ENCODE data around the gene ACOT12. TPM values are rescaled to one million over a fixed set of nuclear protein-coding genes. Genes with fewer than 3 reads are reported as not detected.

ACOT12 gene
- total RNA-seq, 1 experiment from 2014 or later: not detected

DNA sequence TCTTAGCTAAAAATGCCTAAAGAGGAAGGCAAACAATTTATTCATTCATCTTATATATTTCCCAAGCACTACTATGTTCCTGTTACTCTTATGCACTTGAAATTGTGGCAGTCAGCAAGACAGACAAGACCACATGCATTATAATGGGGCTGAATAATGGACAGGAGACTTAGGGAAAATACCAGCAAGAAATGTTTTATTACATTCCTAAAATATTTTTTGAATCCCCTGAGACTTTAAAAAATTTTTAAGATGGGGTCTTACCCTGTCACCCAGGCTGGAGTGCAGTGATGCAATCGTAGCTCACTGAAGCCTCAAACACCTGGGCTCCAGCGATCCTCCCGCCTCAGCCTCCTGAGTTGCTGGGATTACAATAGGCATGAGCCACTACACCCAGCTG is 79.4 kb downstream of the ACOT12 start:
- ChIA-PET POLR2A (ENCODE audit: unreplicated experiment) (no interaction called here), CTCF (interaction anchor here (1.2 kb wide), 1 partner anchor 15 kb away, joined by 3 read pairs; no protein-coding TSS in a partner anchor)
- DNase-seq (no peak), ATAC-seq (no peak)
- no TSS peak for BruUV-seq (replicated peaks)
- H3K4me2 ChIP-seq (ENCODE audit: low read length): no peak overlapping the region
- H4K20me1 ChIP-seq (ENCODE audit: low read length): no peaks in the 10 kb centered on the region
- no peaks in the 10 kb centered on the region for H3K9me3 ChIP-seq (ENCODE audit: low read length)
- intact Hi-C loops (cut with micrococcal nuclease): no loop called here
- H3K27ac ChIP-seq (ENCODE audit: low read length): no peak overlapping the region
- H3K36me3 ChIP-seq (ENCODE audit: low read depth, low read length): peaks cover 5% of the 10 kb centered on the region; the same call in 1 of the 2 replicates
- TF ChIP-seq EZH2phosphoT487 (IDR thresholded peaks at IDR 0.05; ENCODE audit: borderline replicate concordance, low read length) (no peak), EZH2 (IDR thresholded peaks at IDR 0.05; ENCODE audit: low read length, unreplicated experiment) (no peak)
- TF ChIP-seq, protein P1, sequence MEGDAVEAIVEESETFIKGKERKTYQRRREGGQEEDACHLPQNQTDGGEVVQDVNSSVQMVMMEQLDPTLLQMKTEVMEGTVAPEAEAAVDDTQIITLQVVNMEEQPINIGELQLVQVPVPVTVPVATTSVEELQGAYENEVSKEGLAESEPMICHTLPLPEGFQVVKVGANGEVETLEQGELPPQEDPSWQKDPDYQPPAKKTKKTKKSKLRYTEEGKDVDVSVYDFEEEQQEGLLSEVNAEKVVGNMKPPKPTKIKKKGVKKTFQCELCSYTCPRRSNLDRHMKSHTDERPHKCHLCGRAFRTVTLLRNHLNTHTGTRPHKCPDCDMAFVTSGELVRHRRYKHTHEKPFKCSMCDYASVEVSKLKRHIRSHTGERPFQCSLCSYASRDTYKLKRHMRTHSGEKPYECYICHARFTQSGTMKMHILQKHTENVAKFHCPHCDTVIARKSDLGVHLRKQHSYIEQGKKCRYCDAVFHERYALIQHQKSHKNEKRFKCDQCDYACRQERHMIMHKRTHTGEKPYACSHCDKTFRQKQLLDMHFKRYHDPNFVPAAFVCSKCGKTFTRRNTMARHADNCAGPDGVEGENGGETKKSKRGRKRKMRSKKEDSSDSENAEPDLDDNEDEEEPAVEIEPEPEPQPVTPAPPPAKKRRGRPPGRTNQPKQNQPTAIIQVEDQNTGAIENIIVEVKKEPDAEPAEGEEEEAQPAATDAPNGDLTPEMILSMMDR (conservative IDR thresholded peaks at IDR 0.05; ENCODE audit: low read depth, low read length): no peak
- no peaks in the 10 kb centered on the region for H3K79me2 ChIP-seq (ENCODE audit: low read length)
- H3K9me2 ChIP-seq (replicated peaks; ENCODE audit: low read length): no peaks in the 10 kb centered on the region
- no peaks in the 10 kb centered on the region for H3K27me3 ChIP-seq (ENCODE audit: low read length)
- no peak overlapping the region for H2AFZ ChIP-seq (ENCODE audit: low read length)
- no peaks in the 10 kb centered on the region for H3K4me1 ChIP-seq (ENCODE audit: insufficient read depth, low read length)
- H3K4me3 ChIP-seq (ENCODE audit: low read length): no peak overlapping the region
- H3K9ac ChIP-seq (ENCODE audit: low read length): no peak overlapping the region
- H3F3A ChIP-seq (ENCODE audit: low read length, unreplicated experiment): no peaks in the 10 kb centered on the region

DNA sequence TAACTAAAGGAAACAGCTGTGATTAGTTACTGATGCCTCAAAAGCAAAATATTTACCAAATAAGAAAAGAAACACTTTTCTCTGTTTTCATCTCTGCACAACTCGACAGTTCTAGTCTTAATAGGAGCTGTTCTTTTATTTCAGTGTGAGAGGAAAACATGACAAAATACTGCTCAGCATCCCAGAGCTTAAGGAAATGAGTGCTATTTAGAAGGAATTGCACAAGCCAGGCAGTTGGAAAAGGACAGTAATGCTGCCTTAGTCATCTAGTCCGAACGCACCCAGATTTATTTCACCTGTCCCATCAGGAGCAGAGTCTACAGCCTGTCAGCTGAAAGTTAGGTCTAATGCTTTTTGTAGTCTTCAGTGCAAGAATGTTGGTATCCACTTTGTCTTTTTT is 80.2 kb downstream of the ACOT12 start:
- Histone ChIP-seq H3K4me2 (ENCODE audit: low read length) (no peak overlapping the region), H3F3A (ENCODE audit: low read length, unreplicated experiment) (no peaks in the 10 kb centered on the region), H3K36me3 (ENCODE audit: low read depth, low read length) (peaks cover 12% of the 10 kb centered on the region; the same call in 1 of the 2 replicates), H3K9ac (ENCODE audit: low read length) (no peak overlapping the region), H4K20me1 (ENCODE audit: low read length) (no peaks in the 10 kb centered on the region), H3K9me3 (ENCODE audit: low read length) (no peaks in the 10 kb centered on the region), H3K9me2 (replicated peaks; ENCODE audit: low read length) (no peaks in the 10 kb centered on the region), H3K27me3 (ENCODE audit: low read length) (no peaks in the 10 kb centered on the region), H3K79me2 (ENCODE audit: low read length) (no peaks in the 10 kb centered on the region), H3K4me3 (ENCODE audit: low read length) (no peak overlapping the region), H2AFZ (ENCODE audit: low read length) (no peak overlapping the region), H3K4me1 (ENCODE audit: insufficient read depth, low read length) (no peaks in the 10 kb centered on the region), H3K27ac (ENCODE audit: low read length) (no peak overlapping the region)
- DNase-seq (no peak), ATAC-seq (no peak)
- intact Hi-C loops (cut with micrococcal nuclease): no loop called here
- BruUV-seq (replicated peaks): no TSS peak
- TF ChIP-seq EZH2 (IDR thresholded peaks at IDR 0.05; ENCODE audit: low read length, unreplicated experiment): no peak
- TF ChIP-seq, protein P1 (conservative IDR thresholded peaks at IDR 0.05; ENCODE audit: low read depth, low read length): no peak
- no peak for TF ChIP-seq EZH2phosphoT487 (IDR thresholded peaks at IDR 0.05; ENCODE audit: borderline replicate concordance, low read length)
- CTCF ChIA-PET: no interaction called here
- POLR2A ChIA-PET (ENCODE audit: unreplicated experiment): no interaction called here

DNA sequence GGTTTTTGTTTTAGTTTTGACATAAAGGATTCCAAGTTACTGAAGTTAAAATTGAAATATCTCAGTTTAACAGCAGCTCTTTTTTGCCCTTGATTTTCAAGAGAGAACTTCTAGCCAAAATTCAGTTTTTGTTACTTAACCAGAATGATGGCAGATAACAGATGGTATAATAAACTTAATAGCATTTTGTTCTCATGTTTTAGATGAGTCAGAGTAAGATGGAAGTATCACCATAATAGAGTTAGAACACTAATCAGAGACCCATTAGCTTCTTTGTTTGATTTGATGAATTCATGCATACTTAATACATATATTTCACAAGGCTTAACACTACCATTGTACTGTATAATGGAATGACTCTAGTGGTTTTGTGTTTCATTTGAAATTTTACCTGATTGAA is 80.7 kb downstream of the ACOT12 start:
- CTCF ChIA-PET: no interaction called here
- no peaks in the 10 kb centered on the region for H3K9me2 ChIP-seq (replicated peaks; ENCODE audit: low read length)
- BruUV-seq (replicated peaks): no TSS peak
- TF ChIP-seq EZH2phosphoT487 (IDR thresholded peaks at IDR 0.05; ENCODE audit: borderline replicate concordance, low read length) (no peak), EZH2 (IDR thresholded peaks at IDR 0.05; ENCODE audit: low read length, unreplicated experiment) (no peak)
- TF ChIP-seq, protein P1 (conservative IDR thresholded peaks at IDR 0.05; ENCODE audit: low read depth, low read length): no peak
- H3K27ac ChIP-seq (ENCODE audit: low read length): no peak overlapping the region
- POLR2A ChIA-PET (ENCODE audit: unreplicated experiment): no interaction called here
- no peaks in the 10 kb centered on the region for H3K27me3 ChIP-seq (ENCODE audit: low read length)
- no peaks in the 10 kb centered on the region for H4K20me1 ChIP-seq (ENCODE audit: low read length)
- ATAC-seq: no peak
- no peak overlapping the region for H3K9ac ChIP-seq (ENCODE audit: low read length)
- H2AFZ ChIP-seq (ENCODE audit: low read length): no peak overlapping the region
- no peak for DNase-seq
- H3K4me3 ChIP-seq (ENCODE audit: low read length): no peak overlapping the region
- peaks cover 12% of the 10 kb centered on the region; the same call in 1 of the 2 replicates for H3K36me3 ChIP-seq (ENCODE audit: low read depth, low read length)
- no peaks in the 10 kb centered on the region for H3K79me2 ChIP-seq (ENCODE audit: low read length)
- H3K4me2 ChIP-seq (ENCODE audit: low read length): no peak overlapping the region
- H3K4me1 ChIP-seq (ENCODE audit: insufficient read depth, low read length): no peaks in the 10 kb centered on the region
- intact Hi-C loops (cut with micrococcal nuclease): no loop called here
- H3K9me3 ChIP-seq (ENCODE audit: low read length): no peaks in the 10 kb centered on the region
- no peaks in the 10 kb centered on the region for H3F3A ChIP-seq (ENCODE audit: low read length, unreplicated experiment)

Data from PC-3 (cell line).